ENCODE measurements around the gene RCN2.

DNA sequence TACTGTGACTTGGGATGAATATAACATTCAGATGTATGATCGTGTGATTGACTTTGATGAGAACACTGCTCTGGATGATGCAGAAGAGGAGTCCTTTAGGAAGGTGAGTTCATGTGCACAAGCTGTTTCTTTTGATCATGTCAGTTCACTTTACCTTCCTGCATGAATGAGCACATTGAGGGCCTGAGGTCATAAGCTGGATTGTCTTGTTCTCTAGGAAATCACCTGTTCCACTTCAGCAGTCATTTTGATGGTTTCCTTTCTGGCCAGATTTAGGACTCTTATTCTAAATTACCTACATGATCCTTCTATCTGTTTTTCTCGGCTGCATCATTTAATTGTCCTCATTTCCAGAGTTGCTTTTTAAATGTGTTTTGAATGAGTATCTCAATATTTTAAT is 4.1 kb downstream of the RCN2 start:
- TF ChIP-seq, protein P1, sequence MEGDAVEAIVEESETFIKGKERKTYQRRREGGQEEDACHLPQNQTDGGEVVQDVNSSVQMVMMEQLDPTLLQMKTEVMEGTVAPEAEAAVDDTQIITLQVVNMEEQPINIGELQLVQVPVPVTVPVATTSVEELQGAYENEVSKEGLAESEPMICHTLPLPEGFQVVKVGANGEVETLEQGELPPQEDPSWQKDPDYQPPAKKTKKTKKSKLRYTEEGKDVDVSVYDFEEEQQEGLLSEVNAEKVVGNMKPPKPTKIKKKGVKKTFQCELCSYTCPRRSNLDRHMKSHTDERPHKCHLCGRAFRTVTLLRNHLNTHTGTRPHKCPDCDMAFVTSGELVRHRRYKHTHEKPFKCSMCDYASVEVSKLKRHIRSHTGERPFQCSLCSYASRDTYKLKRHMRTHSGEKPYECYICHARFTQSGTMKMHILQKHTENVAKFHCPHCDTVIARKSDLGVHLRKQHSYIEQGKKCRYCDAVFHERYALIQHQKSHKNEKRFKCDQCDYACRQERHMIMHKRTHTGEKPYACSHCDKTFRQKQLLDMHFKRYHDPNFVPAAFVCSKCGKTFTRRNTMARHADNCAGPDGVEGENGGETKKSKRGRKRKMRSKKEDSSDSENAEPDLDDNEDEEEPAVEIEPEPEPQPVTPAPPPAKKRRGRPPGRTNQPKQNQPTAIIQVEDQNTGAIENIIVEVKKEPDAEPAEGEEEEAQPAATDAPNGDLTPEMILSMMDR (conservative IDR thresholded peaks at IDR 0.05; ENCODE audit: low read depth, low read length) = no peak
- no peak for TF ChIP-seq EZH2 (IDR thresholded peaks at IDR 0.05; ENCODE audit: borderline replicate concordance, low read depth, low read length, poor library complexity, severe bottlenecking)
